ENCODE results near the gene LCE2B.

GRCh38 chr1:152656459-152656858 is 29.5 kb upstream of the LCE2B start:
- TF ChIP-seq CTCF (IDR thresholded peaks at IDR 0.05; ENCODE audit: low read length) (no peak), EZH2 (optimal IDR thresholded peaks at IDR 0.05; ENCODE audit: low read depth, low read length) (no peak)
